CD4-positive, alpha-beta T cell treated with Interleukin-21 for 1 hour (primary cell): ENCODE measurements around the gene TCF3.
A peak's percentile ranks its signal among the peaks of the same experiment; 100 is the strongest.

ENCODE experiments used
- DNase-seq: peaks from one replicate; pipeline ENCODE4 v3.0.0-alpha.2; 2020

Gene TCF3

DNA sequence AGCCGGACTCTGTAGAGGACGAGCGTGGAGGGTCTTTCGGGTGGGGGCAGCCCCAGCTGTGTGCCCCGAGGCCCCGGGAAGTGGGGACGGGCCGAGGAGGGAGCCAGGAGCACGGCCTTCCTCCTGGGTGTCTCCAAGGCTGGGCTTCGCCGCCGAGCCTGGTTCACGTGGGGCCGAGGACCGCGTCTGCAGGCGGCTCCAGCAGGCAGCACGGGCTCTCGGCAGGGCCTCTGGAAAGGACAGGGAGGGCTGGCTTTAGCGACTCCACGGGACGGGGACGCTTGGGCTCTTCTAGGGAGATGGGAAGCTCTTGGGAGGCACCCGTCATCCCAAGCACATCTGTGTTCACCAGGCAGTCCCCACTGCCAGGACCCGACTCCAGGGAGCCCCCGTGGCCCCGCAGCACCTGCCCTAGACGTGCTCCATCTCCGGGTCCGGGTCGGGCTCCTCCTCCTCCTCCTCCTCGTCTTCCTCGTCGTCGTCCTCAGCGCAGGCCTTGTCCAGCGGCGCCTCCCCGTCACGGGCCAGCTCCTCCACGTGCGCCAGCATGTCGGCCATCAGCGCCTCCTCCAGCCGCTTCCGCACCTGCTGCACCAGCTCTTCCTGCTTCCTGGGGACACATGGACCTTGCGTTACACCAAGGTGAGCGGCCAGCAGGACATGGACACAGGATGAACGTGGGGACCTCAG is 74.3 kb downstream of the TCF3 start:
- DNase-seq, result no peak

DNA sequence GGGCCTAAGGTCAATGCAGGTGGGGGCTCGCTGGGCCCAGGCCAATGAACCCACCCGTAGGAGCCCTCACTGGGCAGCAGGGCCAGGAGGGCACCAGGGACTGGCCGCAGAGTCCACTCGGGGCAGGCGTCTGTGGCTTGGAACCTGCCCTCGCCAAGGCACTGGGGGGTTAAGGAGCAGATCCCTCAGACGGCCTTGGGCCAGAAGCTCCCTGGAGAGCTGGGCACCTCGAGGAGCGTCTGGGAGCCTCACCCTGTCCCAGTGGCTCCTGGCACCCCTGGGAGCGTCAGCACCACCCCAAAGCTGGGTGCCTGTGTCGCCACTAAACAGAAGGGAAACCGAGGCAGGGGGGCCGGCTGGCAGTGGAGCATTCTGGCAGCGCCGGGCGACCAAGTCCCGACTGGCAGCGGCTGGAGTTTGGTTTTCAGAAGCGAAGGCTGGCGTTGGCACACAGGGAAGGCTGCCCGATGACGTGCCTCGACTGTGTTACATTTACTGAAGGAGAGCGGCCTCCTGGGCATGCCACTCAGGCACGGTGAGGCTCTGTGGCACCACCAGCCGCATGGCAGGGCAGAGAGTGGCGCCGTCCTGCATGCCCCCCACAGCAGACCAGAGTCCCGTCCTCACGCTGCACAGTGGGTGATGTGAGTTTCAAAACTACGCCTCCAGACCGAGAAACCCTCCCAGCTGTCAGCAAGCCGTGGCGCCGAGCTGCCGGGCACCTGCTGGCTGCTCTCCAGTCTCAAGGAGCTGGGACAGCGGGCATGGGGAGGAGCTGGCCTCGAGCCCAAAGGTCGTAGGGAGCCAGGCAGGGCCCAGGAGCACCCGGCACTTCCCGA is 75.1 kb downstream of the TCF3 start:
- no peak for DNase-seq

DNA sequence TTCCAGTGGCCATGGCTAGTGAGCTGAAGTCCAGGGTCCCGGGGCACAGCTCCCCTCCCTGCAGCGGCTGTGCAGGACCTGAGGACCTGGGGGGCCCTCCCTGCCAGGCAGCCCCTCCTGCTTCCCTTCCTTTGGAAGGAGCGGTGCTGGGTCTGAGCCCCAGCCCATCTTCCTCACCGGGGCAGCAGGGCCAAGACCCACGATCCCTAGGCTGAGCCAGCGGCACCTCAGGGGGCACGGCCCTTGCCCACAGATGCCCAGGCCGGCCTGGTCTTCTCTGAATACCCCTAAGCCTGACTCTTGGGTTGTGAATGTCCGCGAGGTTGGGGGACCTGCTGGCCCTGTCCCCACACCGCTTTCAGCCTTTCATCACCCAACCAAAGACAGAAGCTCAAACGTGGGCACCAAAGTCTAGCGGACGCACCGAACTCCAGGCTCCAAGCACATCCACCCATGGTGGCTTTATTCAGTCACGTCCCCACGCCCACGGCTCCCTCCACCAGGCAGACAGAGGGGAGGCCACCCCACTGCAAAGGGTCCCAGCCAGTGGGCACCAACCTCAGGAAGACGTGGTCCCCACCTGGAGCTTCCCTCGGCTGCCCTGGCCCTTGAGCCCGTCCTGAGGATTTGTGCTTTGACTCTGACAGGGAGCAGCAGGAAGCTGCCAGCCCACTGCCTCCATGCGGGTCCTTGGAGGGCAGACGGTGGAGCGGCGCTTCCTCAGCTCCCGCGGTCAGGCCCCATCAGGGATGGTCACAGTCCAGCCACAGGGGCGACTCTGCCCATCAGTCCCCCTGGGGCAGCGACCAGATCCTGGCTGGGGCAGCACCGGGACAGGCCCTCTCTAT is 75.9 kb downstream of the TCF3 start:
- no peak for DNase-seq

DNA sequence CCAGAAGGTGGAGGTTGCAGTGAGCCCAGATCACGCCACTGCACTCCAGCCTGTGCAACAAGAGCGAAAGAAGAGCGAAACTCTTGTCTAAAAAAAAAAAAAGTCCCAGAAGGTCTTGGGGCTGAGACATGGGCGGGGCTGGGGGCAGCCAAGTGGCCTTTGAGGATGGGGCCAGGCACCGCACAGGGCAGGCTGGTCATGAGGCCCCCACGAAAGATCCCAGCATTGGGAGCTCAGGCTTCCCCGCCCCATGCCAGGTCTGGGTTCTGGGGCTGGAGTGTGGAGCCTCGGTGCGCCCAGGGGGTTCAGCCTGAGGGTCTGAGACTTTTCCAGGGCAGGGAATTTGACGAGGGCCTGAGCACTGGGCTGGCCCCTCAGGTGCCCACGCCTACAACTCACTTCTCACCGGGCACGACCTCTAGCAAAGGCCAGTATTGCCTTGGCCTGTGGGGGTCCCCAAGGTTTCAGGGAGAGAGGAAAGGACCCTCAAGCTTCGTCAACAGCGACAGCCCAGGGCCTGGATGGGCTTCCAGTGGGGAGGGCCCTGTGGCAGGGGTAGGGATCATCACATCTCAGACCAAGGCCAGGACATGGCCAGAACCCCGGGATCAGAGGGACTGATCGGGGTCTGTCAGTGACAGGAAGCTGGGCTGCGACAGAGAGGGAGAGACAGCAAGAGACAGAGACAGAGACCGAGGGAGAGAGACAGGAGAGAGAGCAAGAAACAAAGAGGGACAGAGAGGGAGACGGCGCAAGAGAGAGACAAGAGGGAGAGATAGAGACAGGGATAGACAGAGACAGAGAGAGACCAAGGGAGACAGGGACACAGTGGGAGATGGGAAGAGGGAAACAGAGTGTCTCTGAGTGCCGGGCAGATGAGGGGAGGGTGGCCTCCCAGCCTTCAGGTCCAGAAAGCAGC is 76.8 kb downstream of the TCF3 start:
- no peak for DNase-seq

DNA sequence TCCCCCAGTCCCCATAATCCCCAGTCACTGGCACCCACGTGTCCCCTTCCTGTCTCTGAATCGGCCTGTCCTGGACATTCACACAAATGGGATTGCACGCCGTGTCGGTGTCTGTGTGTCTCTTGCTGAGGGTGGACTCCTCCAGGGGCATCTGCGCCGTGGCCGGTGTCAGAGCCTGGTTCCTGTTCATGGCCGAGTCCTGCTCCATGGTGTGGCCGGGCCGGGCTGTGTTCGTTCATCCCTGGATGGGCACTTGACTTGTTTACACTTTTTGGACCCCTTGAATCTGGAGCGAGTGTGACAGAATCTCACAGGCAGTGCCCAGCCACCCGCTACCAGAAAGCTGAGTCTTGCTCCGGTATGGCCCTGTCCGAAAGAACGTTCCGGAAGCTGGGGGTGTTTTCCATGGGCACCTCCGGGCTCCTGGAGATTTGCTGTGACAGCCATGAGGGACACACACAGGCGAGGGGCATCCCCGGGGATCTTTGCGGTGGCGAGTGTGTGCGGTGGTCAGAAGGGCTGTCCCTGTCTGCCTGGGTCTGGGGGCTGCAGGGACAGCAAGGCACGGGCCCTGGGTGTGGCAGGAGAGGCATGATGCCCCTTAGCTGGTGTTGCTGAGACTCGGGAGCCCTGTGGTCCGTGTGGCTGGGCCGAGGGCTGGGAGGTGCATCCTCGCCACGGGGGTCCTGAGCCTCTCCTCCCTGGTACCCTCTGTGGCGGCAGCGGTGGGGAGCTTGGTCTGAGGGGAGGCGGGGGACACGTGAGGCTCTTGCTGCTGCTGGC is 77.9 kb downstream of the TCF3 start:
- DNase-seq, result no peak

DNA sequence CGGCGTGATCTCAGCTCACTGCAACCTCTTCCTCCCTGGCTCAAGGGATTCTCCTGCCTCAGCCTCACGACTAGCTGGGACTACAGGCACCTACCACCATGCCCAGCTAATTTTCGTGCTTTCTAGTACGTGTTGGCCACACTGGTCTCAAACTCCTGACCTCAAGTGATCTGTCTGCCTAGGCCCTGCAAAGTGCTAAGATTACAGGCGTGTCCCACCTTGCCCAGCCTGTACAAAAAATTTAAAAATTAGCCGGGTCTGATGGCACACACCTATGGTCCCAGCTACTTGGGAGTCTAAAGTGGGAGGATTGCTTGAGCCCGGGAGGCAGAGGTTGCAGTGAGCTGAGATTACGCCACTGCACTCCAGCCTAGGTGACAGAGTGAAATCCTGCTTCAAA is 79.6 kb downstream of the TCF3 start:
- no peak for DNase-seq

DNA sequence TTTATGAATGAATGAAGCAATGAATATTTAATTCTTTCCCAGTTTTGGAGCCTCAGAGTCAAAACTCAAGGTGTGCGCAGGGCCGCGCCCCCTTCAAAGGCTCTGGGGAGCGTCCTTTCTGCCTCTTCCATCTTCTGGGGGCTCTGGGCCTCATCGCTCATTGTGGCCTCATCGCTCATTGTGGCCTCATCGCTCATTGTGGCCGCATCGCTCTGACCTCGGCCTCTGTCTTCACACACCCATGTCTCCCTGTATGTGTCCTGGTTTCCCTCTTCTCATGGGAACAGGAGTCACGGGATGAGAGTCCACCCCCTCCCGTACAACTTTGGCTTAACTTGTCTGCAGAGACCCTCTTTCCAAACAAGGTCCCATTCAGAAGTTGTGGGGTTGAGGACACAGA is 81.1 kb downstream of the TCF3 start:
- no peak for DNase-seq

DNA sequence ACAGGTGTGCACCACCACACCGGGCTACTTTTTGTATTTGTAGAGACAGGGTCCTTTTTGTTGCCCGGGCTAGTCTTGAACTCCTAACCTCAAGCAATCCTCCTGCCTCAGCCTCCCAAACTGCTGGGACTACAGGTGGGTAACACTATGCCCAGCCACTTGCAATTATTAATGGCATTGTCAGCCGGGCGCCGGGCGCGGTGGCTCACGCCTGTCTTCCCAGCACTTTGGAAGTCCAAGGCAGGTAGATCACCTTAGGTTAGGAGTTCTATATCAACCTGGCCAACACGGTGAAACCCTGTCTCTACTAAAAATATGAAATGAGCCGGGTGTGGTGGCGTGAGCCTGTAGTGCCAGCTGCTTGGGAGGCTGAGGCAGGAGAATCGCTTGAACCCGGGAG is 81.6 kb downstream of the TCF3 start:
- no peak for DNase-seq

DNA sequence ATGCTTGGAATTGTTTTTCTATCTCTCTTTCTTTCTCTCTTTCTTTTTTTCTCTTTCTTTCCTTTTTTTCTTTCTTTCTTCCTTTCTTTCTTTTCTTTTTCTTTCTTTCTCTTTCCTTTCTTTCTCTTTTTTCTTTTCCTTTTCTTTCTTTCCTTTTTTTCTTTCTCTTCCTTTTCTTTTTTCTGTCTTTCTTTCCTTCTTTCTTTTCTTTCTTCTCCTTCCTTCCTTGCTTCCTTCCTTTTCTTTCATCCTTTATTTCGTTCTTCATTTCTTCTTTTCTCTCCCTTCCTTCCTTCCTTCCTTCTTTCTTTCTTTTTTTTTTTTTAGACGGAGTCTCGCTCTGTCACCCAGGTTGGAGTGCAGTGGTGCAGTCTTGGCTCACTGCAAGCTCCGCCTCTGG is 82.4 kb downstream of the TCF3 start:
- no peak for DNase-seq

DNA sequence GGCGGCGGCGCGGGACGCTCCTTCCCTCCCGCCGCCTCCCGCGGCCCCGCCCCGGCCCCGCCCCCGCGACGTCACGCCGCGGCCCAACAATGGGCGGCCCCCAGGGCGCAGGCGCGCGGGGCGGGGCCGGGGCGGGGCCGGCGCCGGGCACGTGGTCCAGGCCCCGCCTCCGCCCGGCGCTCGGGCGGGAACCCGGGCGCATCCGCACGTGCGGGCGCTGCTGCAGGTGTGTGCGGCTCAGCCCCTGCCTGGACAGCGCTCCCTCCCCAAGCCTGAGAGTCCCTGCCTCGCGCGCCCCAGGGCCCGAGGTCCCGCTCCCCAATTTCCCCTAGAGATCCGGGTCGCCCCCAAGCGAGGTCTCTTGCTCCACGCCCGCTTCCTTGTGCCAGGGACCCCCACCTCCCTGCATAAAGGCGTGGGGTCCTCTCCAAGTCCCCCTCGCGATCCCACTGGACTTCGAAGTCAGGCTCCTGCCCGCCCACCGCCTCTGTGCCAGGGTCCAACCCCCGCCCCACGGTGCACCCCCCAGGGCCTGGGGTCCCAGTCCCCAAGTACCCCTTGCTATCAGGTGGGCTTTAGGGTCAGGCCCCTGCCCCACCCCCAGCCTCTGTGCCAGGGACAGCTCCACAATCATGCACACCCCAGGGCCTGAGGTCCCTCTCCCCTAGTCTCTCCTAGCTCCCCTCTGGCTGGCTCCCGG is 83.9 kb downstream of the TCF3 start, which contains the start of gene MEX3D:
Gene MEX3D (minus strand): TSS at position 6 of the 700 bp plus-strand sequence. CDS start 267 bp downstream, outside the sequence.
- DNase-seq, result peak; percentile 85

DNA sequence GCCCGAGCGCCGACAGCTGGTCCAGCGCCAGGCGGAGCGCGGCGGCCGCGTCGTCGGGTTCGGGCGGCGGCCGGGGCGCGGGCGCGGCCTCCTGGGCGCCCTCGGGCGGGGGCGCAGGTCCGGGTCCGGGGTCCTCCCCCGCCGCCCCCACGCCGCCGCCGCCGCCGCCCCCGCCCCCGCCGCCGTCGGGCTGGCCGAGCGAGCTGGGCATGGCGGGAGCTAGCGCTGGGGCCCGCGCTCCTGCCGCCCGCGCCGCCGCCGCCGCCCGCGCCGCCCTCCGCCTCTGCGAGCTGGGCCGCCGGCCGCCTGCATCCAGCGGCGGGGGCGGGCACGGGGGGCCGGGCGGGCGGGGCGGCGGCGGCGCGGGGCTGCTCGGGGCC is 84.6 kb downstream of the TCF3 start:
- DNase-seq, result no peak

DNA sequence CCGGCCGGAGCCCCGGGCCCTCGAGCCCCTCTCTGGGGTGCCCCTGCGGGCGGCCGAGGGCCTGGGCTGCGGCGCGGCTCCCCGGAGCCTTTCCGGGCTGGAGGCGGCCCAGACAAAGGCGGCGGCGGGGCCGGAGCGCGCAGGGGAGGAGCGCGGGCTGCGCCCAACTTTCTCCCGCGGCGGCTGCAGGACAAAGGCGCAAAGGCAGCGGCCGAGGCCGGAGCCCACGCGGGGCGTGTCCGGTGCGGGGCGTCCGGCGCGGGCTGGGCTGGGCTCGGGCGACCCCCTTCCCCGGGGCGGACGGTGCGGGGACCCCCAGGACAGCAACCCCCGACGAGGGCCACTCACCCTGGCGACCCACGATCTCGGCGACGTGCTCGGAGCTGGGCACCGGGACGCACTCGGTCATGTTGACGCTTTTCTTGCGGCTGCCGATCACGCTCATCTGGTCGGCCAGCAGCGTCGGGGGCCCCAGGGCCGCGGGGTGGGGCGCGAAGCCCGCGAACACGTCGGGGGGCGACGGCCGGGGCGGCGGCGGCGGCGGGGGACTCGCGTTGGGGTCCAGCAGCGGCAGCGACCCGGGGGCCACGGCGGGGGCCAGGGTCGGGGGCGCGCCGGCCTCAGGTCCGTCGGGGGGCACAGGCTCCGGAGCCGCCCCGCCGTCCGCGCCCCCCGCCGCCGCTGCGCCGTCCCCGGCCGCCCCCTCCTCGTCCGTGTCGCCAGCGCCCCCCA is 85.1 kb downstream of the TCF3 start:
- DNase-seq, result no peak

DNA sequence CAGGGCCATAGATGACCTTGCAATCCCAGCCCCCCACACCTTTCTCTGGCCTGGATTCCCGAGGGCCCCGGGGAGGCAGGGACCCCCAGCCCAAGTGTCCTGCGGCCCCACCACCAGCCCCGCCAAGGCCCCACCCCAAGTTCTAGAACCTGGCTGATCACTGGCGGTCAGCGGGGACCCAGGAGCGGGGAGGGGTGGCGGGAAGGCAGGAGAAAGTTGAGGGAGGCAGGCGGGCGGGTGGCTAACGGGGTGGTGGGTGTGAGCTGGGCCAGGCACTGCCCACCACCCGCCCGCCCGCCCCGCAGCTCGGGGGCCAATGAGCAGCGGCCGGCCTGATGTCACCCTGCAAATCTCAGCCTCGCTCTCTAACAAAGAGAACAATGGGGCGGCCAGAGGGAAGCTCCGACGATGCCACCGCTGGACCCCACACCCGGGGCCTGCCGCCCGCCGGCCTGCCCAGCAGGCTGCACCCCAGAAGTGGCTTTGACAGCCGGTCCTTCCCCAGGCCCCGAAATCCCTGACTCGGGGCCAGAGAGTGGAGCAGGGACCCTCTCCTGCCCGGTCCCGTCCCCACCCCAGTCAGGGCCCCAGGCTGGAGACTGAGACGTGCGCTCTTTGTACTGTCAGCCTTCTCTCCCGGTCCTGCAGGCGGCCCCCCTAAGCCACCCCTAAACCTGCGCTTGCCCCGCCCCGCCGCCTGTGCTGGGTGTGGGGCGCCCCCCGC is 85.9 kb downstream of the TCF3 start:
- no peak for DNase-seq

DNA sequence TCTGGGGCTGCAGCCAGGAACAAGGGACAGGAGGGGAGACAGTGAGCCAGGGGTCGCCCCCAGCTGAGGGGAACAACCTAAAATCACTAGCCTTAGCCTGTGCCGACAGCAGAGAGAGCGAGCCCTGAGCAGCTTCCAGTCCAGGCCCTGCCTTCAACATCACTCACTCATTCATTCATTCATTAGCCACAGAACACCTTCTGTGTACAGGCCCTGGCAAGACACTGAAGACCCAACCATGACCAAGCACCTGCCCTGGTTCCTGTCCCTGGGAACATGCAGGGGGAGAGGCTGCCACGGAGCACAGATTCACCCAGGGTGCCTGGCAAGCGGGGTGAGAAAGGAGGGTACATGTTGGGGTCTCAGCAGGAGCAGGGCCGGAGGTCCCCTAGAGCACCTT is 89.2 kb downstream of the TCF3 start:
- DNase-seq, result no peak

DNA sequence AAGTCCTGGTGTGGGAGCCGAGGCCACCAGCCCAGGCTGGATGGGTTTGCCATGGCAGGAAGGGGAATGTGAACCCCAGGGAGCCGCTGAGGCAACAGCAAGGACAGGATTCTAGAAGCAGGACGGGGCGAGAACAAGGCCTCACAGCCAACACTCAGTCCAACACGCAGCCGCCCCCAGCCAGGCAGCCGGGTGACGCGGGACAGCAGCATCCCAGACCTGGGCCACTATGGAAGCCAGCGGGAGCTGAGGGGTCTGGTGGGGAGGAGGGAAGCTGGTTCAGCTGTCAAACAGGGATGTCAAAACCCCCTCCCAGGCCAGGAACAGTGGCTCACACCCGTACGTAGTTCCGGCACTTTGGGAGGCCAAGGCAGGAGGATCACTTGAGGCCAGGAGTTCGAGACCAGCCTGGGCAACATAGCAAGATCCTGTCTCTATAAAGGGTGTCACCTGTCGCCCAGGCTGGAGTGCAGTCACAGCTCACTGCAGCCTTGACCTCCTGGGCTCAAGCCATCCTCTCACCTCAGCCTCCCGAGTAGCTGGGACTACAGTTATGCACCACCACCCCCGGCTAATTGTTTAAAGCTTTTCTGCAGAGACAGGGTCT is 91.1 kb downstream of the TCF3 start:
- no peak for DNase-seq

DNA sequence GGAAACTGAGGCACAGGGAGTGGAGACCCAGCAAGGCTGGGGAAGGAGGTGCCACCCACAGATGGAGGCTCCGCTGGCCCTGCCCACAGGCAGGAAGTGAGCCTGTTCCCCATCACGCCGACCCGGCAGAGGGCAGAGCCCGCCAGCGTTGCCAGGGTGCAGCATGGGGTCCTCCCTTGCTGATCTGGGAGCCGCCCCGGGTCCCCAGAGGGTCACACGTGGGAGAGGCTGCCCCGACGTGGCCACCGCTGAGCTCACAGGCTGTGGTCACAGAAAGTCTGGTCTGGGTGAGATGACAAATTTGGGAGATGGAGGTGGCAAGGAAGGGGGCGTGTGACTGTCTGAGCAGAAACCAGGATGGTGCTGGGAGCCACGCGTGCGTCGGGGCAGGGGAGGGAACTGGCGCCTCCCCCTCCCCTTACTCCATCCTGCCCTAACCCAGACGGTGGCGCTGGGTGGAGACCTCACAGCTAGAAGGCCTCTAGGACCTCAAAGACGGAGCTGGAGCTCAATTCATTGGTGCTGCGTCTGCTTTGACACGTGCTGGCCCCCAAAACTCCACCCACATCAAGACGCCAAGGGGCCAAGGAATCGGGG is 92.0 kb downstream of the TCF3 start:
- DNase-seq, result no peak
